CD4-positive, alpha-beta T cell treated with Interleukin-15 for 4 hours (primary cell): ENCODE results near the gene ULK1.
"Not testable (repeated sequence)": the region's sequence is repeated elsewhere in the genome, so short reads cannot be mapped to it uniquely, and the experiment has no call there.

Source experiments
- DNase-seq: peaks from one replicate; pipeline ENCODE4 v3.0.0-alpha.2; 2020; ENCODE audit warnings: low spot score

The ULK1 gene

GRCh38 chr12:131943389-131943788 lies 49.0 kb downstream of the ULK1 start:
- DNase-seq, result no peak

DNA sequence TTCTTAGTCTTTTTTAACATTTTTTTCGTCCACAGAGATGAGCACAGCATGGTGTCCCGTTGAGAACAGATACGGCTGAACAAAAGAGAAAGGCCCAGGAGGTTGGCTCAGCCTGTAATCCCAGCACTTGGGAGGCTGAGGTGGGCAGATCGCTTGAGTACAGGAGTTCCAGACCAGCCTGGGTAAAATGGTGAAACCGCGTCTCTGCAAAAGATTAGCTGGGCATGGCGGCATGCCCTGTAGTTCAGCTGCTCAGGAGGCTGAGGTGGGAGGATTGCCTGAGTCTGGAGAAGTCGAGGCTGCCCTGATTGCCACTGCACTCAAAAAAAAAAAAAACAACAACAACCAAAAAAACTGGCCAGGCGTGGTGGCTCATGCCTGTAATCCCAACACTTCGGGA lies 49.5 kb downstream of the ULK1 start:
- no peak for DNase-seq

- no peak for DNase-seq
Observed at GRCh38 chr12:131944601-131945251, 50.3 kb downstream of the ULK1 start.

DNA sequence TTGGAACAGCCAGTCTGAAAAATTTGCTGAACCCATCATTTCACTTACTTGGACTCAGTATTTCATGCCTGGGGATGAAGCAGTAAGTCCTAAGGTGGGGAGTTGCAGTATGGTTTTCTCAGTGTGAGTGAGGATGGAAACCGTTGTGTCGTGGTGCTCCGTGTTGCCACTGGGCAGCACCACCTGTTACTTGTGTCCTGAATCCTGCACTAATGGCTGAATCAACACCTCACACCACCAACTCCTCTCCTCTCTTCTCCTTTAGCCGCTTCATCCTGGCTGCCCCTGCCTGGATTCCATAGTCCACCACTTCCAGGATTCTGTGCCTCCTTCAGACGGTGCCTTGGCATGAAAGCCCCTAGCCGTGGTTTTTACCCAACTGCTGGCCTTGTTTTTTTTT lies 52.3 kb downstream of the ULK1 start:
- no peak for DNase-seq

DNA sequence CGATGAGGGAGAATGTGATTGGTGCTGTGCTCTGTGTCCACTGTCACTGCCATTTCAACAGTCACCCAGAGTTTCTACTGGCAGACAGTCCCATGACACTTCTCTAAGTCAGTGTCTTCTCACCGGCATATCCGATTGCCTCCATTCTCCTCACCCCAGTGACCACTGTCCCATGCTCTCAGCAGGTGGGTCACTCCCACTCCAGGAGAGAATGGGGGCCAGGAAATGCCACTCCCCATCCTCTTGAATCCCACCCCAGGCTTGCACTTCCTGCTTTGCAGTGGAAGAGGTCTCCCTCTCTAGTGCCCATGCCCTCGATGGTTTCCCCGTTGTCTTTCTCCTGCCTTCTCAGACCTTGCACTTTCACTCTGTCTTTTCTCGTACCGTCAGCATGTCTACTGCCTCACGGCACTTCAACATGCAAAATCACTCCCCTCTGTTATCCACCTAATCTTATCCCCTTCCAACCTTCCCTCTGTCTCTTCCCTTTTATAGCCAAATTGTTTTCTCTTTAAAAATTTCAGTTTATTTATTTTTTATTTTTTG lies 53.1 kb downstream of the ULK1 start:
- no peak for DNase-seq

- DNase-seq, result no peak
Observed at GRCh38 chr12:131948166-131948712, 53.8 kb downstream of the ULK1 start.

DNA sequence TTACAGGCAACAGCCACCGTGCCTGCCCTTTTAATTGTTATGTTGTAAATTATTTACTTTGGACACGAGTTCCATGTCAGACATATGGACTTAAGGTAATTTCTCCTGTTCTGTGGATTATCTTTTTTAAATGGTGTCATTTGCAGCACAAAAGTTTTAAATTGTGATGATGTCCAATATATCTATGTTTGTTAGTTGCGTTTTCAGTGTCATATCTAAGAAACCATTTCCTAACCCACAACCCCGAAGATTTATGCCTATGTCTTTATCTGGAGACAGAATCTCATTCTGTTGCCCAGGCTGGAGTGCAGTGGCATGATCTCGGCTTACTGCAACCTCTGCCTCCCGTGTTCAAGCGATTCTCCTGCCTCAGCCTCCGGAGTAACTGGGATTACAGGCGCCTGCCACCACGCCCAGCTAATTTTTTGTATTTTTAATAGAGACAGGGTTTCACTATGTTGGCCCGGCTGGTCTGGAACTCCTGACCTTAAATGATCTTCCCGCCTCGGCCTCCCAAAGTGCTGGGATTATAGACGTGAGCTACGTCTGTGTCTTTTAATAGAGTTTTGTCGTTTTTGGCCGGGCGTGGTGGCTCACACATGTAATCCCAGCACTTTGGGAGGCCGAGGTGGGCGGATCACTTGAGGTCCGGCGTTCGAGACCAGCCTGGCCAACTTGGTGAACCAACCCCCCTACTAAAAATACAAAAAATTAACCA lies 54.5 kb downstream of the ULK1 start:
- not testable (repeated sequence) for DNase-seq

- peak; percentile 95 for DNase-seq
Observed at GRCh38 chr12:131949431-131950181, 55.2 kb downstream of the ULK1 start, which contains the start of gene EP400. EP400 (plus strand) TSS chr12:131949942; CDS start chr12:131960620, 10,678 bp downstream.

GRCh38 chr12:131950182-131950913 lies 55.9 kb downstream of the ULK1 start:
- peak; percentile 12 for DNase-seq

DNA sequence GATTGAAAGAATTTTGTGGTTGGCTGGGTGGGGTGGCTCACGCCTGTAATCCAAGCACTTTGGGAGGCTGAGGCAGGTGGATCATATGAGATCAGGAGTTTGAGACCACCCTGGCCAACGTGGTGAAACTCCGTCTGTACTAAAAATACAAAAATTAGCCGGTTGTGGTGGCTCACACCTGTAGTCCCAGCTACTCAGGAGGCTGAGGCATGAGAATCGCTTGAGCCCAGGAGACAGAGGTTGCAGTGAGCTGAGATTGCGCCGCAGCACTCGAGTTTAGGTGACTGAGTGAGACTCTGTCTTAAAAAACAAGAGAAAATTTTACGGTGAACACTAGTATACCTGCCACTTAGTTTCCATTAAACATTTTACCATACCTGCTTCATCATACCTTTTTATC lies 59.4 kb downstream of the ULK1 start:
- not testable (repeated sequence) for DNase-seq

GRCh38 chr12:131954460-131954859 lies 60.0 kb downstream of the ULK1 start:
- not testable (repeated sequence) for DNase-seq

GRCh38 chr12:131959116-131959515 lies 64.7 kb downstream of the ULK1 start:
- DNase-seq, result no peak

DNA sequence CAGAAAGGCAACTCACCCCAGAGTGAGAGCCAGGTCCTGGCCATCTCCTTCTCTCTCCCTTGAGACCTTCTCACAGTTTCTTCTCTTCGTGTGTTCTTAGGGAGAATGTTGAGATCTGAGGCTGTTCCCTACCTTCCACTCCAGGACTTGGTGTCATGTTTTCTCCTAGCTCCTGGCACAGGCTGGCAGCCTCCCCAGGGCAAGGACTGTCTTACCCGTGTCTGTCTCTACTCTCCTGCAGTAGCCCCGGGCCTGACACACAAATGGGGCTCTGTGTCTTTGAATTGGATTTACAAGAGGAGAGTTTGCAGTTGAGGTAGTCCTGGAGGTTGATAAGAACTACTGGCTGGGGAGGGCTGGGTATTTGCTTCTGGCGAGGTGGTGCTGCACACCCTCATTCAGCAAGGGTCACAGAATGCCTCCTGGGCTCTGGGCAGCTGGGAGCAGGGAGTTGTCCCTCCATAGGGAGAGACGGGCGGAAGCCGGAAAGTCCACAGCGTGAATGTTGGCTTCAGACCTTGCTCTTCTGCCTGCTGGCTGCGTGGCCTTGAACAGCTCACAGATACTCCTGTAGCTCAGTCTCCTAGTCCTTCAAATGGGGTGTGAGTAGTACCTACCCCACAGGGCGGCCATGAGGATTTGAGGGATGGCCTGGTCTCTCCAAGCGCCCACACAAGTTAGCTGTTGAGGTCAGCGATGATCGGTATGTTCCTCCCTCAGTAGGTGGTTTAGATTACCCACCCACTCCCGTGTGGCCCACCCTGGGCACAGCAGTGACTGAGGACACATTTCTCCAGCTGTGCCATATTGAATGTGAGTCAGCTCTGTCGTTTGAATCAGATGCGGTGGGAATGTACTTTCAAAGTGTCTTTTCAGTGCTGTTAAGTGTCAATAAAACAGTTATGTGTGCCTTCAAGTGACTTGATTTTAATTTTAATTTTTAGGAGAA lies 65.5 kb downstream of the ULK1 start:
- DNase-seq, result no peak

GRCh38 chr12:131960590-131961325 lies 66.3 kb downstream of the ULK1 start:
- DNase-seq, result not testable (repeated sequence)

DNA sequence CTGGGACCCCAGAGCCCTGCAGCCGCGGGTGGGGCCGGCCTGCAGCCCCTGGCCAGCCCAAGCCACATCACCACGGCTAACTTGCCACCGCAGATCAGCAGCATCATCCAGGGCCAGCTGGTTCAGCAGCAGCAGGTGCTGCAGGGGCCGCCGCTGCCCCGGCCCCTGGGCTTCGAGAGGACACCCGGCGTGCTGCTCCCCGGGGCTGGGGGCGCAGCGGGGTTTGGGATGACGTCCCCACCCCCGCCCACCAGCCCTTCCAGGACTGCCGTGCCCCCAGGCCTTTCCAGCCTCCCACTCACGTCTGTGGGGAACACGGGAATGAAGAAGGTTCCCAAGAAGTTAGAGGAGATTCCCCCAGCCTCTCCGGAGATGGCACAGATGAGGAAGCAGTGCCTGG lies 66.9 kb downstream of the ULK1 start:
- DNase-seq, result not testable (repeated sequence)

DNA sequence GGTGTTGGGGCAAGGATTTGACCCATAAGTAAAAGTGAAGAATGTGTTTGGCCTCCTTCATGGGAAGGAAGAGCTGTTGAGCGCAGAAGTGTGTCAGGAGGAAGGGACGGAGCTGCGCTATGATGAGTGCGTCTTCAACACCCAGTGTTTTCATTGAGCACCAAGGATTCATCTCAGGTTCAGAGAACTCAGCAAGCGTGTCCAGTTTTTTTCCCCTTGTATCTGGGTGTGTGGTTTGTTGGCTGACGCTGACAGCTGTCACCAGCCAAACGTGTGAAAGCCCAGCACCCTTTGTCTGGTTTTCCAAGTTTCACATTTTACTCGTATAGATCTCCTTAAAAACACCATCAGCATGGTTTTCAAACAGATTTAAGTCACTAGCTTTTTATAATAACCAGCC lies 67.6 kb downstream of the ULK1 start:
- DNase-seq, result no peak

GRCh38 chr12:131963381-131963780 lies 69.0 kb downstream of the ULK1 start:
- DNase-seq, result peak; percentile 41

- DNase-seq, result no peak
Observed at GRCh38 chr12:131965073-131965472, 70.7 kb downstream of the ULK1 start.

DNA sequence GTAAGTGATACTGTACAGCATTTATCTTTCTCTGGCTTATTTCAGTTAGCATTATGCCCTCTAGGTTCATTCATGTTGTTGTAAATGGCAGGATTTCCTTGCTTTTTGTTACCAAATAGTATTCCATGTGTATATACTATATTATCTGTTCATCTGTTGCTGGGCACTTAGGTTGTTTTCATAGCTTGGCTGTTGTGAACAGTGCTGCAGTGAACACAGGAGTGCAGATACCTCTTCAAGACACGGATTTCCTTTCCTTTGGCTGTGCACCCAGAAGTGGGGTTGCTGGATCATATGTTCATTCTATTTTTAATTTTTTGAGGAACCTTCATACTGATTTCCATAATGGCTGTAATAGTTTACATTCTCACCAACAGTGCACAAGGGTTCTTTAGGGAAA lies 76.8 kb downstream of the ULK1 start:
- DNase-seq, result no peak
